SH-SY5Y (cell line): ENCODE data around the gene SLC48A1.

Experiments used
- GATA2 ChIP-seq: IDR thresholded peaks from 2 replicates; pipeline ENCODE4 v1.6.1; 2011; ENCODE audit warnings: mild to moderate bottlenecking, low read depth, low read length
- GATA3 ChIP-seq: IDR thresholded peaks from 2 replicates; pipeline ENCODE4 v1.6.1; 2011; ENCODE audit warnings: low read depth, mild to moderate bottlenecking, low read length, moderate library complexity

- TF ChIP-seq GATA2 (no peak), GATA3 (no peak)
Measured at GRCh38 chr12:47823422-47824086, 50.5 kb downstream of the SLC48A1 start.
